ENCODE data around the gene PRKCG.
A peak's percentile ranks its signal among the peaks of the same experiment; 100 is the strongest.

The PRKCG gene

GRCh38 chr19:53898636-53899341 lies 16.8 kb downstream of the PRKCG start:
- no peak for DNase-seq (ENCODE audit: low read depth)

GRCh38 chr19:53900191-53900860 lies 18.3 kb downstream of the PRKCG start:
- DNase-seq (ENCODE audit: low read depth): no peak

DNA sequence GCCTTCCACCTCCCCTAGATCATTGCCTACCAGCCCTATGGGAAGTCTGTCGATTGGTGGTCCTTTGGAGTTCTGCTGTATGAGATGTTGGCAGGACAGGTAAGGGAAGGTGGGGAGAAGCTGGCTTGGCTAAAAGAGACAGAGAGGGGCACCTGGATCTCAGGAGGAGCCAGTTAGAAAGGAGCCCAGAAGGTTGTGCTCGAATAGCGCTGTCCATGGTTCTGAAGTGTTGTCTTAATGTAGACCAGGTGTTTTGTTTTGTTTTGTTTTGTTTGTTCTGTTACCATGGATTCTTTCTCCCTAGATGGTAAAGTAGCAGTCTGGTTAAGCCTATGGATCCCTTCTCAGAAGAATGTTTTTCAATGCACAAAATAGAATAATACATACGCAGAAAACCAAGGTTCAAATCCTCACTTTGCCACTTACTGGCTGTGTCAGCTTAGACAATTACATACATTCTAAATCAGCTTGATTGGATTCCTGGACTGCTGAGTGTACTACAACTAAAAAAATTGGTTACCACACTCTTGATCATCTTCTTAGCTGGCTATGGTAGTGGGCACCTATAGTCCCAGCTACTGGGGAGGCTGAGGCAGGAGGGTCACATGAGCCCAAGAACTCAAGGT lies 21.2 kb downstream of the PRKCG start:
- DNase-seq (ENCODE audit: low read depth): no peak

- no peak for DNase-seq (ENCODE audit: low read depth)
Measured at GRCh38 chr19:53904909-53905308, 22.9 kb downstream of the PRKCG start.

GRCh38 chr19:53905787-53906186 lies 23.8 kb downstream of the PRKCG start:
- DNase-seq (ENCODE audit: low read depth): no peak

DNA sequence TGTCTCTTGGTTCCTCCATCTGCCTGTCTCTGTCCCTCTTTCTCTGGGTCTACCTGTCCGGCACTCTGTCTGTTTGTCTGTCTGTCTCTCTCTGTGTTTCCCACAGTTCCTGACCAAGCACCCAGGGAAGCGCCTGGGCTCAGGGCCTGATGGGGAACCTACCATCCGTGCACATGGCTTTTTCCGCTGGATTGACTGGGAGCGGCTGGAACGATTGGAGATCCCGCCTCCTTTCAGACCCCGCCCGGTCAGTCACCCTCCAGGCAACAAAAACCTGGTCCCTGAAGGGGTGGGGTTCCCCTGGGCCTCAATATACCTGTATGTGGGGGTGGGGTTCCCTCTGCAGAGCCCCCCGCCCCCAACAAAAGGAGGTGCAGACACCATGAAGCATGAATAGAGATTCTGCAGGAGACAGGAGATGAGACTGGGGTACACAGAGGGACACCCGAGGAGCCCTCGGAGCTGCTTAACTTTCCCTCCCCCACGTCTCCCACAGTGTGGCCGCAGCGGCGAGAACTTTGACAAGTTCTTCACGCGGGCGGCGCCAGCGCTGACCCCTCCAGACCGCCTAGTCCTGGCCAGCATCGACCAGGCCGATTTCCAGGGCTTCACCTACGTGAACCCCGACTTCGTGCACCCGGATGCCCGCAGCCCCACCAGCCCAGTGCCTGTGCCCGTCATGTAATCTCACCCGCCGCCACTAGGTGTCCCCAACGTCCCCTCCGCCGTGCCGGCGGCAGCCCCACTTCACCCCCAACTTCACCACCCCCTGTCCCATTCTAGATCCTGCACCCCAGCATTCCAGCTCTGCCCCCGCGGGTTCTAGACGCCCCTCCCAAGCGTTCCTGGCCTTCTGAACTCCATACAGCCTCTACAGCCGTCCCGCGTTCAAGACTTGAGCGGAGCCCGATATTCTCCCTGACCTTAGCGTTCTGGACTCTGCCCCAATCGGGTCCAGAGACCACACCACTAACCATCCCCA lies 24.5 kb downstream of the PRKCG start:
- DNase-seq (ENCODE audit: low read depth): peak; percentile 56

GRCh38 chr19:53907193-53907581 lies 25.2 kb downstream of the PRKCG start:
- no peak for DNase-seq (ENCODE audit: low read depth)

GRCh38 chr19:53907690-53908089 lies 25.7 kb downstream of the PRKCG start:
- no peak for DNase-seq (ENCODE audit: low read depth)

DNA sequence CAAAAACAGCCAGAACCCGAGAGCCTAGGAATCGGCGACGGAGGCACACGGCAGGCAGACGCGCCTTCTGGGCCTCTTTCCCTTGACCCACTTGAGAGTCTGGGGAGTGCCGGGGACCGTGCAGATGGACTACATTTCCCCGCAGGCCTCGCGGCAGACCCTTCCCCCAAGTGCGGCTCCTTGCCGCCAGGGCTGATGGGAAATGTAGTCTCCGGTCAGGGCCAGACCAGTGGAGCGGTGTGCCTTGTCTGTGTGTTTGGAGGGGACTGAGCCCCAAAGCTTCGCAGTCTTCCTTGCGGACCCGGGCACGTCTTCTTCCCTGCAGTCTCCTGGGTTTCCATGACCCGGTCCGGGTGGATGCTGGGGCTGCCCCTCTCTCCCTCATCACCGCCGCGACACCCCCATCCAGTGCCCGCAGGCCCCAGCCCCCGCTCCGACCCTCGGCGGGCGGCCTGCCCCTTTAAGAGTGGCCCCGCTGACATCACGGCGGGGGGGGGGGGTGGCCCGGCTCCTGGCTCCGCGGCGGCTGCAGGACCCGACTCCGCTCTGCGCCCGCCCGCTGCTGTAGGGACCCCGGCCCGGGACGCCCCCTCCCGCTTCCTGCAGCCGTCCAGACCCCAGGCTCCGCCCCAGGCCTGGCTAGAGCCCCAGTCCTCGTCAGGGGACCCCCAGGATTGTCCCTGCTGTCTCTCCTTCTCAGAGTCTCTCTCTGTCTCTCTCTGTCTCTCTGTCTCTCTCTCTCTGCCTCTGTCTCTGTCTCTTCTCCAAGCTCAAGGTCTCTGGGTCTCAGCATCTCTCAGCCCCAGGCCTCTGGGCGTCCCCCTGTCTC lies 26.3 kb downstream of the PRKCG start:
- DNase-seq (ENCODE audit: low read depth): no peak

- DNase-seq (ENCODE audit: low read depth): no peak
Measured at GRCh38 chr19:53908935-53909415, 27.0 kb downstream of the PRKCG start, which contains the start of gene CACNG7. CACNG7 (plus strand) TSS chr19:53909278; CDS start chr19:53912832, 3,554 bp downstream.

GRCh38 chr19:53909471-53910169 lies 27.6 kb downstream of the PRKCG start:
- no peak for DNase-seq (ENCODE audit: low read depth)

GRCh38 chr19:53910170-53910518 lies 28.1 kb downstream of the PRKCG start:
- no peak for DNase-seq (ENCODE audit: low read depth)

DNA sequence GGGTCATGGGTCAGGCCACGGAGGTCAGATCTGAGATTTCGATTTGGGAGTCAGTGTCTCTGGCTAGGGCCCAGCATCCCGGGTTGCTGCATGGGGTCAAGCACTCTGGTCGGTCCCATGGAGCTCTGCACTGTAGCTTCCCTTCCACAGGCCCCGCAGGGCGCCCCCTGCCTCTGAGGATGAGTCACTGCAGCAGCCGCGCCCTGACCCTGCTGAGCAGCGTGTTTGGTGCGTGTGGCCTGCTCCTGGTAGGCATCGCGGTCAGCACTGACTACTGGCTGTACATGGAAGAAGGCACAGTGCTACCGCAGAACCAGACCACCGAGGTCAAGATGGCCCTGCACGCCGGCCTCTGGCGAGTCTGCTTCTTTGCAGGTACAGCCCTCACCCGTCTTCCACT lies 30.7 kb downstream of the PRKCG start:
- no peak for DNase-seq (ENCODE audit: low read depth)

GRCh38 chr19:53915000-53915399 lies 33.0 kb downstream of the PRKCG start:
- DNase-seq (ENCODE audit: low read depth): no peak

GRCh38 chr19:53916004-53916403 lies 34.0 kb downstream of the PRKCG start:
- no peak for DNase-seq (ENCODE audit: low read depth)

DNA sequence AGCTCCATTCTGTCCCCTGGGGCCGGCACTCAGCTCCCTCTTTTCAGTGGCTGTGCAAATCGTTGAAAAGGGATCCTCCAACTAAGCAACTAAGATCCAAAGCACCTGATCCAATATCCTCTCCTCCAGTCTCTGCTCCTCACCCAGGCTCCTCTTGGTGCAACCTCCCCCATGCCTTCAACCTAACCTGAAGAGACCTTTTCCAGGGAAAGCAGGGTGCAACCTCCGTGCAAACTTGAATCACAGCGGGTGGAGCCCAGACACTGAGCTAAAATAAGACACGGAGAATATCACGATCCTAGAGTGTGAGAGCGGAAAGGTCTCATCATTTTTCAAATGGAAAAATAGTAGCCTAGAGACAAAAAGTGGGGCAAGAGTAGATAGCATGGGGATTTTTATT lies 35.4 kb downstream of the PRKCG start:
- DNase-seq (ENCODE audit: low read depth): no peak

DNA sequence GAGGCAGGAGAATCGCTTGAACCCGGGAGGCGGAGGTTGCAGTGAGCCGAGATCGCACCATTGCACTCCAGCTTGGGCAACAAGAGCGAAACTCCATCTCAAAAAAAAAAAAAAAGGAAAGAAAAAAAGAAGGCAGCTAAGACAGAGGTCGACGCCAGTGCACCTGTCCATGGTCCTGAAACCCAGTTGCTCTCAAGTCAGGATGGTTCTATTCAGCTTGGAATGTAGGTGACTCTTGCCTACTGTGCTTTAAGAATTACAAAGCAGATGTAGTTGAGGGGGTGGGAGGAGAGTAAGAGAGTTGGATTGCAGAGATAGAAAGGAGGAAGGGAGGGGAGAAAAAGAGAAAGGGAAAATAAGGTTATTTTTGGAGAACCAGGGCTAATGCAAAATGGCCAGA lies 45.7 kb downstream of the PRKCG start:
- DNase-seq (ENCODE audit: low read depth): no peak

DNA sequence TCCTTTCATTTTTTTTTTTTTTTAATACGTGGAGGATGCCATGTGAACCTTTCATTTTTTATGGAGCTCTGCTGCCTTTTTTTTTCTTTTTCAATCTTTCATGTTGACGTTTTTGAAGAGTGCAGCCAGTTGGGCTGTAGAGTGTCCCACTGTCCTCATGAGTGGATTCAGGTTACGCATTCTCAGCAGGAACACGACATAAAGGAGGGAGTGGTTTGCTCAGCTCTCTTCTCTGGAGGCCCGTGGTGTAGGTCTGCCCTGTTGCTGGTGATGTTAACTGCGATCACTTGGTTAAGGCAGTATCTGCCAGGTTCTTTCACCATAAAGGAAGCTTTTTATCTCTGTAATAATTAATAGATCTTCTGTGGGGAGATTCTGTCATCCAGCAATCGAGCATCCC lies 54.0 kb downstream of the PRKCG start:
- no peak for DNase-seq (ENCODE audit: low read depth)

DNA sequence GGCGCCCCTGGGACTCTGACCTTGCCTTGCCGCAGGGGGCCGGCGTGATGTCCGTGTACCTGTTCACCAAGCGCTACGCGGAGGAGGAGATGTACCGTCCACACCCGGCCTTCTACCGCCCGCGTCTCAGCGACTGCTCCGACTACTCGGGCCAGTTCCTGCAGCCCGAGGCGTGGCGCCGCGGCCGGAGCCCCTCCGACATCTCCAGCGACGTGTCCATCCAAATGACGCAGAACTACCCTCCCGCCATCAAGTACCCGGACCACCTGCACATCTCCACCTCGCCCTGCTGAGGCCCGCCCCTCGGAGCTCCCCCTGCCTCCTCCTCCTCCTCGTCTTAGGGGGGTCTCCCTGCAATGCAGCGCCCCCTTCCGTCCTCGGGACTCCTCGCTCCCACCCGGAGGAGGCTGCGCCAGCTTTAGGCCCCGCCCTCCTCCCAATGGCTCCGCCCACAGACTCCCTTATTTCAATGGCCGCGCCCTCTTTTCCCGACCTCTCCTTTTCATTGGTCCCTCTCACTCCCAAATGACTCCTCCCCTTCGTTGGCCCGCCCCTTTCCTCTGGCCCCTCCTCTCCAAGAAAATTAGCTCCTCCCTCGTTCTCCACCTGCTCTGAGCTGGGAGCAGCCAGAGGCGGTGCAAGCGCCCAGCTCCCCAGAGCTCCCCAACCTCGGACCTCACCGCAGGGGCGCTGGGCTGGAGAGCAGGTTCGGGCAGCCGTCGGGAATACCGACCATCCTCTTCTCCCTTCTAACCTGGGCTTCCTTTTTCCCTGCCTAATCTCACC lies 60.2 kb downstream of the PRKCG start:
- DNase-seq (ENCODE audit: low read depth): no peak

DNA sequence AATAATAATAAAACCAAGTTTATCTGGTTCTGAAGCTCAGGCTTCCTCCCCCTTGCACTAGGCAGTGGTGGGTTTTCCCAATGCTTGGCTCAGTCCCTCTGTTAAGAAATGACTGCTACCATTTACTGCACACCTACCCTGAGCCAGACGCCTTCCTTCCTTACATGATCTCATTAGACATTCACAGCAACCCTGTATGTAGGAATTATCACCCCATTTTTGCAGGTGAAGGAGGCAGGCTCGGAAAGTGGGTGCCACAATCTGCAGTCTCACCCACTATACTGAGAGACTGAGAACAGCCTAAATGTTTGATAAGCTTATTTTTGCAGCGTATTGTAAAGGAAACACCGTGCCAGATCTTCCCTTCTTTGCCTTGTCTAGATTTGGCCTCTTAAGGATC lies 62.4 kb downstream of the PRKCG start:
- DNase-seq (ENCODE audit: low read depth): no peak

Data from stimulated activated CD8-positive, alpha-beta memory T cell treated with anti-CD3 and anti-CD28 coated beads, Interleukin-15, amount 100 ng/mL, for 1 hour (primary cell).